Astrocyte (in vitro differentiated cells and primary cell): ENCODE data around the gene KCNN4. TPM values are rescaled to one million over a fixed set of nuclear protein-coding genes. Genes with fewer than 3 reads are reported as not detected.
"Not testable (repeated sequence)": the region's sequence is repeated elsewhere in the genome, so short reads cannot be mapped to it uniquely, and the experiment has no call there.

Experiments used
- DNase-seq: peaks from one replicate; pipeline ENCODE4 v3.0.0-alpha.2; 2010; ENCODE audit warnings: low read depth
- FAIRE-seq: peaks from 2 replicates; lab custom pipeline; 2011; peaks lifted over from hg19 to GRCh38; lab: Jason Lieb, UNC
- H2AFZ ChIP-seq: 2 replicates; pipeline ENCODE4 v1.6.0; 2012; ENCODE audit warnings: low read depth, low read length, inconsistent platforms
- H3K27ac ChIP-seq: 2 replicates; pipeline ENCODE4 v1.5.1; 2011; ENCODE audit warnings: low read depth, low read length, inconsistent platforms
- H3K27me3 ChIP-seq: 2 replicates; pipeline ENCODE4 v1.6.0; 2011; ENCODE audit warnings: low read length, inconsistent platforms; ENCODE audit not compliant: insufficient read depth
- H3K36me3 ChIP-seq: 2 replicates; pipeline ENCODE4 v1.5.1; 2011; ENCODE audit warnings: low read length, inconsistent platforms; ENCODE audit not compliant: insufficient read depth
- H3K4me1 ChIP-seq: 2 replicates; pipeline ENCODE4 v1.5.1; 2011; ENCODE audit warnings: low read length, inconsistent platforms; ENCODE audit not compliant: insufficient read depth
- H3K4me2 ChIP-seq: 2 replicates; pipeline ENCODE4 v1.6.0; 2012; ENCODE audit warnings: low read length, inconsistent platforms
- H3K4me3 ChIP-seq: 2 replicates; pipeline ENCODE4 v1.5.1; 2011; ENCODE audit warnings: low read depth, mild to moderate bottlenecking, low read length, inconsistent platforms; ENCODE audit not compliant: insufficient read depth
- H3K79me2 ChIP-seq: 2 replicates; pipeline ENCODE4 v1.6.0; 2012; ENCODE audit warnings: mild to moderate bottlenecking, low read length, inconsistent platforms; ENCODE audit not compliant: insufficient read depth
- H3K9ac ChIP-seq: 2 replicates; pipeline ENCODE4 v1.6.0; 2012; ENCODE audit warnings: mild to moderate bottlenecking, low read length, inconsistent platforms
- H3K9me3 ChIP-seq: 2 replicates; pipeline ENCODE4 v1.5.1; 2012; ENCODE audit warnings: low read depth, mild to moderate bottlenecking, low read length, inconsistent platforms; ENCODE audit not compliant: insufficient read depth
- H4K20me1 ChIP-seq: 2 replicates; pipeline ENCODE4 v1.6.0; 2012; ENCODE audit warnings: low read length, inconsistent platforms; ENCODE audit not compliant: insufficient read depth
- H3K27ac Mint-ChIP-seq: one replicate; pipeline ENCODE4 v1.8.0; 2021; ENCODE audit warnings: mild to moderate bottlenecking, mixed read lengths; ENCODE audit not compliant: unreplicated experiment
- H3K27me3 Mint-ChIP-seq: one replicate; pipeline ENCODE4 v1.8.0; 2021; ENCODE audit warnings: low read depth, mixed read lengths; ENCODE audit not compliant: unreplicated experiment
- H3K36me3 Mint-ChIP-seq: one replicate; pipeline ENCODE4 v1.8.0; 2021; ENCODE audit warnings: low read depth, mixed read lengths; ENCODE audit not compliant: unreplicated experiment
- H3K4me1 Mint-ChIP-seq: one replicate; pipeline ENCODE4 v1.8.0; 2021; ENCODE audit warnings: low read depth, mixed read lengths; ENCODE audit not compliant: unreplicated experiment
- H3K4me3 Mint-ChIP-seq: one replicate; pipeline ENCODE4 v1.8.0; 2021; ENCODE audit warnings: mild to moderate bottlenecking, moderate library complexity, mixed read lengths; ENCODE audit not compliant: unreplicated experiment
- H3K9me3 Mint-ChIP-seq: one replicate; pipeline ENCODE4 v1.8.0; 2021; ENCODE audit warnings: mild to moderate bottlenecking, mixed read lengths; ENCODE audit not compliant: unreplicated experiment
- EZH2 ChIP-seq: IDR thresholded peaks from 2 replicates; pipeline ENCODE4 v1.6.1; 2012; ENCODE audit warnings: mild to moderate bottlenecking, low read length, inconsistent platforms; ENCODE audit not compliant: insufficient read depth
- total RNA-seq: library from RNA; stranded (reverse); gene quantifications from 2 replicates; pipeline ENCODE4 v1.2.1, GENCODE V29; 2021
- TF ChIP-seq, protein P1 (sequence below): IDR thresholded peaks from 2 replicates; pipeline ENCODE4 v1.5.1; 2011; ENCODE audit warnings: low read depth, mild to moderate bottlenecking, inconsistent platforms, low read length, moderate library complexity; ENCODE audit not compliant: insufficient read depth

The KCNN4 gene
- total RNA-seq, 1 donor from 2014 or later: 3.6 TPM

DNA sequence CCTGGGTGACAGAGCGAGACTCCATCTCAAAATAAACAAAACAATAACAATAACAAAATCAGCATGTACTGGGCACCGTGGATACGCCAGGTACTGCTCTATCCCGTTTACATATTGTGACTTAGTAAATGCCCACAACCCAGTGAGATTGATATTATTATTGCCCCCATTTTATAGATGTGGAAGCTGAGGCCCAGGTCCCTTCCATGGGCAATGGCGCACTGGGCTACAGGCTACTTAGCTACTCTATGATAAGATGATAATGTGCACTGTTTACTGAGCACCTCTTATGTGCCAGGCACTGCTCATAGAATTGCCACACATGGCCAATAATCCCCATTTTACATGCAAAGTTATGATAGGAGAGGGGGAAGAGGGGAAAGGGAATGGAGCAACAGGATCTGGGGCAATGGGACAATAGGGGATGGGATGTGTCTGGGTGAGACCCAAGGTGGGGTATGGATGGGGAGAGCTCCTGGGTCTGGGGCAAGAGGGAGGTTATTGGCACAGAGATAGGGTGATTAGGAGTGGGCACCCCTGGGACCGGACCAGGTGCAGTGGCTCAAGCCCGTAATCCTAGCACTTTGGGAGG lies 5.4 kb downstream of the KCNN4 start:
- H3K79me2 ChIP-seq: peaks cover 11% of the 10 kb centered on the region
- Mint-ChIP-seq H3K36me3 (peaks cover 6% of the 10 kb centered on the region), H3K27me3 (peaks cover 38% of the 10 kb centered on the region), H3K27ac (no peak overlapping the region), H3K9me3 (peaks cover 2% of the 10 kb centered on the region), H3K4me1 (peaks cover 28% of the 10 kb centered on the region), H3K4me3 (no peak overlapping the region)
- H3K4me1 ChIP-seq: peaks cover 28% of the 10 kb centered on the region
- no peaks in the 10 kb centered on the region for H3K36me3 ChIP-seq
- no peak overlapping the region for H2AFZ ChIP-seq
- no peak overlapping the region for H3K4me3 ChIP-seq
- DNase-seq: no peak
- no peak overlapping the region for H3K4me2 ChIP-seq
- FAIRE-seq: no peak
- TF ChIP-seq, protein P1, sequence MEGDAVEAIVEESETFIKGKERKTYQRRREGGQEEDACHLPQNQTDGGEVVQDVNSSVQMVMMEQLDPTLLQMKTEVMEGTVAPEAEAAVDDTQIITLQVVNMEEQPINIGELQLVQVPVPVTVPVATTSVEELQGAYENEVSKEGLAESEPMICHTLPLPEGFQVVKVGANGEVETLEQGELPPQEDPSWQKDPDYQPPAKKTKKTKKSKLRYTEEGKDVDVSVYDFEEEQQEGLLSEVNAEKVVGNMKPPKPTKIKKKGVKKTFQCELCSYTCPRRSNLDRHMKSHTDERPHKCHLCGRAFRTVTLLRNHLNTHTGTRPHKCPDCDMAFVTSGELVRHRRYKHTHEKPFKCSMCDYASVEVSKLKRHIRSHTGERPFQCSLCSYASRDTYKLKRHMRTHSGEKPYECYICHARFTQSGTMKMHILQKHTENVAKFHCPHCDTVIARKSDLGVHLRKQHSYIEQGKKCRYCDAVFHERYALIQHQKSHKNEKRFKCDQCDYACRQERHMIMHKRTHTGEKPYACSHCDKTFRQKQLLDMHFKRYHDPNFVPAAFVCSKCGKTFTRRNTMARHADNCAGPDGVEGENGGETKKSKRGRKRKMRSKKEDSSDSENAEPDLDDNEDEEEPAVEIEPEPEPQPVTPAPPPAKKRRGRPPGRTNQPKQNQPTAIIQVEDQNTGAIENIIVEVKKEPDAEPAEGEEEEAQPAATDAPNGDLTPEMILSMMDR: no peak
- TF ChIP-seq EZH2: no peak
- H3K27ac ChIP-seq: no peak overlapping the region
- no peak overlapping the region for H3K9ac ChIP-seq
- H3K27me3 ChIP-seq: no peaks in the 10 kb centered on the region
- H3K9me3 ChIP-seq: no peaks in the 10 kb centered on the region
- H4K20me1 ChIP-seq: no peaks in the 10 kb centered on the region

DNA sequence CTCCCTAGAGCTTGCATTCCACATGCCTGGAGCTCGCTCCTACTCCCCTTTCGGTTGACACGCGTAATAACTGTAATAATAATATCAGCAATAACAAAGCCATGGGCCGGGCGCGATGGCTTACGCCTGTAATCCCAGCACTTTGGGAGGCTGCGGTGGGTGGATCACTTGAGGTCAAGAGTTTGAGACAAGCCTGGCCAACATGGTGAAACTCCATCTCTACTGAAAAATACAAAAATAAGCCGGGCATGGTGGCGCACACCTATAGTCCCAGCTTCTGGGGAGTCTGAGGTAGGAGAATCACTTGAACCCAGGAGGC lies 5.9 kb downstream of the KCNN4 start:
- not testable (repeated sequence) for H4K20me1 ChIP-seq, H3K9me3 ChIP-seq, H3K27ac ChIP-seq, H3K9ac ChIP-seq, H3K27ac Mint-ChIP-seq, H3K4me3 Mint-ChIP-seq, H3K9me3 Mint-ChIP-seq, H3K36me3 ChIP-seq, H3K4me3 ChIP-seq, DNase-seq, H3K36me3 Mint-ChIP-seq, H3K27me3 ChIP-seq, FAIRE-seq
- Histone ChIP-seq H3K4me1 (peaks cover 25% of the 10 kb centered on the region), H3K79me2 (peaks cover 11% of the 10 kb centered on the region), H3K4me2 (peak overlapping the region; percentile 79), H2AFZ (peak overlapping the region; percentile 47)
- H3K4me1 Mint-ChIP-seq: peaks cover 26% of the 10 kb centered on the region
- peaks cover 43% of the 10 kb centered on the region for H3K27me3 Mint-ChIP-seq

DNA sequence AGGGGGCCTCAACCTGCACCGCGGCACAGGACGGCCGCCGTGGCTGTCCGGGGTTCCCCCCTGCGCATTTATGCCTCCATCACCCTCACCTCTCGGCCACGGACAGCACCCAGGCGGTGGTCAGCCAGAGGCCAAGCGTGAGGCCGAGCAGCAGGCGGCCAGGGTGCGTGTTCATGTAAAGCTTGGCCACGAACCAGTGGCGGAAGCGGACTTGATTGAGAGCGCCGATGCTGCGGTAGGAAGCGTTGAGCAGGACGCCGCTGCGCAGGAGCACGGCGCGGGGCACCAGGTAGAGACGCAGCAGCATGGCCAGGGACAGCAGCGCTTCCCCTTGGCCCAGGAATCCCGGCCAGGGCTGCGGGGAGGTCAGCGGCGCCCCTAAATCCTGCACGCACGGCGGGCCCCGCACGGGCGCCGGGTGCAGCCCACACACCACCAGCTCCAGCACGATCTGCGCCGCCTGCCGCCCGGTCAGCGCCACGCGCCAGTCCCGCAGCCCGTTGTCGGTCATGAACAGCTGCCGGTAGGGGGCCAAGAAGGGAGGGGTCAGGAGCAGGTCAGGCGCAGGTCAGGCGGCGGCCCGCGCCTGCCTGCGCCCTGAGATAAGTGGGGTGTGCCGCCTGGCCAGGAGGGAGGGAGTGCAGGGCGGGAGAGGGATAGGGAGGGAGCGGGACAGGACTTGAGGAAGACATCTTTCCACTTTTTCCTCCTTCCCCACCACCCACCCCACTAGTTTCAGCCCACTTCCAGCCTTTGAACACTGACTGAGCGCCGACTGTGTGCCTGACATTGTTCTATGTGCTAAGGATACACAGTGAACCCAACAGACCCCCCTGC lies 6.5 kb downstream of the KCNN4 start:
- H3K36me3 ChIP-seq: no peaks in the 10 kb centered on the region
- H3K27me3 ChIP-seq: no peaks in the 10 kb centered on the region
- no peak overlapping the region for H3K9ac ChIP-seq
- DNase-seq (peak; percentile 53), FAIRE-seq (no peak)
- Mint-ChIP-seq H3K4me1 (peaks cover 21% of the 10 kb centered on the region), H3K4me3 (no peak overlapping the region), H3K27me3 (peaks cover 47% of the 10 kb centered on the region), H3K27ac (no peak overlapping the region), H3K9me3 (peaks cover 3% of the 10 kb centered on the region), H3K36me3 (peaks cover 7% of the 10 kb centered on the region)
- peak overlapping the region; percentile 79 for H3K4me2 ChIP-seq
- no peak for TF ChIP-seq EZH2
- TF ChIP-seq, protein P1: peak; percentile 31
- no peaks in the 10 kb centered on the region for H4K20me1 ChIP-seq
- peaks cover 19% of the 10 kb centered on the region for H3K4me1 ChIP-seq
- peaks cover 5% of the 10 kb centered on the region for H3K79me2 ChIP-seq
- H3K4me3 ChIP-seq: no peak overlapping the region
- peak overlapping the region; percentile 49 for H2AFZ ChIP-seq
- no peak overlapping the region for H3K27ac ChIP-seq
- no peaks in the 10 kb centered on the region for H3K9me3 ChIP-seq
